NCI-H774 (cell line): ENCODE data around the gene TNPO1.

Experiments
- DNase-seq: peaks from one replicate; lab custom pipeline; 2025; lab: John Stamatoyannopoulos, UW

TNPO1 gene

GRCh38 chr5:72818866-72819534, 2.5 kb downstream of the TNPO1 start:
- peak; percentile 66 for DNase-seq

DNA sequence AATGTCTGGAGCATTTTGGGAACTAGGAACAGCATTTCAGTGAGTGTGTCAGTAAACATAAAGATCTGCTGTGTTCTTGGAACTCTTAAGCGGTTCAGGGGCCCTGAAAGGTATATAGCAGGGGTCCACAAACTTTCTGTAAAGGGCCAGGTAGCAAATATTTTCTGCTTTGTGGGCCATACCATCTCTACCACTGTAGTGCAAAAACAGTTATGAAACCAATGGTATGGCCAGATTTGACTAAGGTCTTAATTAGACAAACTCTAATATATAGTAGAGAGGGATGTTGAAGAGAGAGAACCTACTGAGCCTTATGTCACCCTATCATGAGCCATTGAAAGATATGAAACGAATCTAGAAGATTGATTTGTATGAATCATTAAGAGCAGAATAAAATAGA, 5.3 kb downstream of the TNPO1 start:
- DNase-seq, result no peak

DNA sequence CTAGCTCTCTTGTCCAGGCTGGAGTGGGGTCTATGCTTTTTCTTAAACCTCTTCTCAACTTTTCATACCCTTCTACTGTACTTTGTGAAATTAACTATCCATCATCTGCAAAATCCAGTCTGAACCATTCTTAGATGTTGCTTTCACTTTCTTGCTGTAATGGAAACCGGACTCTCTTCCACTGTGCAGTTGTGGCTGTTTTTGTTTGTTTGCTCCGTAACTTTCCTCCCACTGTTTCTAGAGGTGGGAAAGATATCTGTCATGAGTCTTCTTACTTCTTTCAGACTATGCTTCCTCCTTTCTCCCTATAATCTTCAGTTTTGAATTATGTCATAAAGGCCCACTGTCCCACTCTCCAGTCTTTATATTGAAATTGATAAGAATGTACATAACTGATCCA, 6.5 kb downstream of the TNPO1 start:
- no peak for DNase-seq

DNA sequence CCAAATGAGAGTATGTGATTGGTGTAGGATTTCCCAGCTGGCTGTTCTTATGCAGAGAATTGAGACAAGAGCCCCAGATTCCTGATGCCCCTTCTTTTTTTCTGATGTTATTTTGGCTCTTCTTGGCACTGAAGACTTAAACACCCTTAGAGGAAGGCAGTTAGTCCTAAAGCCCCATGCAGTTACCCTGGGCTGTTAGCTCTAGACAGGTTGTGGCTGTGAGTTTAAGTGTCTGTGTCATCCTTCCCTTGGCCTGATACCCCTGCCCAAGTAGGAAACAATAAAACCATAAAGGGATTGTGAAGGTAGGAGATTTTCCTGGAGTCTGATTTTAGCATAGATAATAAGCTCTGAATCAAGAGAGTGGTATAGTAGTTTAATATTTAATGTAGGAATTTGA, 13.2 kb downstream of the TNPO1 start:
- no peak for DNase-seq

DNA sequence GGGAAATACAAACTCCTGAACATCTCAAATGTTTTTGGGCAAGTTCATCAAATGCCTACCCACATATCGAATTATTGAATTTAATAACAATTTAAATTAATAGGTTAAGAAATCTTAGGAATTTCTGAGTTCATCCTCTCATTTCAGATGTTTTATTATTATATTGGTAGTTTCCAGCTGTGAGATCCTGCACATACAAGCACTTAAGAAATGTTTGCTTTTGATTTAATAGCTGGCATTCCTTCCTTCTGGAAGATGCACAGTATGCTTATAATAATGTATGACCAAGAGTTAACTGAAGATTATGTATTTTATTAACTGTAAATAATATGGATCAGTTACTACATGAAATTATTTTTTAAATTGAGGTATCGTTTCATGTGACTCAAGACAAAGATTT, 13.9 kb downstream of the TNPO1 start:
- no peak for DNase-seq

GRCh38 chr5:72831685-72832084, 15.2 kb downstream of the TNPO1 start:
- no peak for DNase-seq

- DNase-seq, result no peak
Measured at GRCh38 chr5:72834924-72835323, 18.5 kb downstream of the TNPO1 start.

DNA sequence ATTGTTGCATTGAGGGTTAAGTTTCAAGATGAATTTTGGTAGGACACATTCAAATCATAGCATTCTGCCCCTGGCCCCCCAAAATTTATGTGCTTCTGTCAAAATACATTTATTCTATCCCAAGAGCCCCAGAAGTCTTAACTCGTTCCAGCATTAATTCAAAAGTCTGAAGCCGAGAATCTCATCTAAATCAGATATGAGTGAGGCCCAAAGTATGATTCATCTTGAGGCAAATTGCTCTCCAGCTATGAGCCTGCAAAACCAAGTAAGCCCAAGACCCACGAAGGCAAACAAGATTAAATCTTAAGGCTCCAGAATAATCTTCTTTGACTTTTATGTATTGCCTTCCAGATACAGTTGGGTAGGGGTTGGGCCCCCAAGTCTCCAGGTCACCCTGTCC, 19.2 kb downstream of the TNPO1 start:
- DNase-seq, result no peak

GRCh38 chr5:72836810-72837209, 20.3 kb downstream of the TNPO1 start:
- no peak for DNase-seq

- DNase-seq, result no peak
Measured at GRCh38 chr5:72837524-72838096, 21.1 kb downstream of the TNPO1 start.

DNA sequence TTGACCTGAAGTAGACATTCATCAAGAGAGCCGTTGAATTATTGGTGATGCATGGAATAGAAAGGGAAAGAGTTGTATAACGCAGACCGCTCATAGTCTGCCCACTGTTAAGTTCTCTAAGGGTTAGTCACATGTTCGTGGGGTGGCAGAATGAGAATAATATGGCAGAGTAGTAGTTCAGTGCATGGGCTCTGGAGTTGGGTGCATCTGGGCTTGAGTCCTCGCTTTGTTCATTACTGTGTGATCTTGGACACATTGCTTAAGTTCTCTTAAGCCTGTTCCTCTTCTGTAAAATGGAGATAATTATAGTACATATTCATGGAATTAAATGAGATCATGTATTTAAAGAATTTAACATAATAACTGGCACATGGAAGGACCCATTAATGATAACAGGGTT, 23.6 kb downstream of the TNPO1 start:
- DNase-seq, result no peak

GRCh38 chr5:72841756-72842535, 25.5 kb downstream of the TNPO1 start:
- no peak for DNase-seq

- no peak for DNase-seq
Measured at GRCh38 chr5:72842816-72843215, 26.4 kb downstream of the TNPO1 start.

GRCh38 chr5:72844218-72844603, 27.8 kb downstream of the TNPO1 start:
- no peak for DNase-seq

DNA sequence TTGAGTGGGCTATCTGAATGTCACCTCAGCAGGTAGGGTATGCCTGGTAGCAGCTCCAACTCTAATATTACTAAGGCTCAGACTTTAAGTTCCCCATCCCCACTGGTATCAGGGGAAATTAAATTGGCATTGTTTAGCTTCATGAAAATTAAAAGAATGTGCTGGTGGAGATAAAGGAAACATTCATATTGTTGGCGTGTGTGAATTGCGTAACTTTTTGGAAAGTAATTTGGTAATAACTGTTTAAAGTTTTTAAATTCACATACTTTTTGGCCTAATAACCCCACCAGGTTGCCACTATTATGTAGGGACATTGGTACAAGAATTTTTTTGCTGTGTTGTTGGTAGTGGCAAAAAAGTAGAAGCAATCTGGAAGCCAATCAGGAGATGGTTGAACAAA, 29.4 kb downstream of the TNPO1 start:
- DNase-seq, result no peak

DNA sequence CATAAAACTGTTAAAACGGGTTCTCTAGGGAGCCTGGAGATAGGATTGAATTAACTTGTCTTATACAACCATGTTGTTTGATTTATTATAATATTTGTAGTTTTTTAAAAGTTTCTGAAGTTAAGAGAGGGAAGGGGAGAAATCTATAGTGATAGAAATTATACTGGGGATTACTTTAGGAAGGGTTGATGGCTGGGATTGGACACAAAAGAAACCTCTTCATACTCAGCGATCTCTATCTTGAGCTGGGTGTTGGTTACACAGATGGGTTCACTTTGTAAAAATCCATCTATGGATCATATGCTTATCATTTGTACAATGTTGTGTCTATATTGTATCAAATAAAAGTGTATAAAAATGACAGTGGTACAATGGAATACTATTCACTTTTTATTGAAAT, 30.0 kb downstream of the TNPO1 start:
- DNase-seq, result no peak

DNA sequence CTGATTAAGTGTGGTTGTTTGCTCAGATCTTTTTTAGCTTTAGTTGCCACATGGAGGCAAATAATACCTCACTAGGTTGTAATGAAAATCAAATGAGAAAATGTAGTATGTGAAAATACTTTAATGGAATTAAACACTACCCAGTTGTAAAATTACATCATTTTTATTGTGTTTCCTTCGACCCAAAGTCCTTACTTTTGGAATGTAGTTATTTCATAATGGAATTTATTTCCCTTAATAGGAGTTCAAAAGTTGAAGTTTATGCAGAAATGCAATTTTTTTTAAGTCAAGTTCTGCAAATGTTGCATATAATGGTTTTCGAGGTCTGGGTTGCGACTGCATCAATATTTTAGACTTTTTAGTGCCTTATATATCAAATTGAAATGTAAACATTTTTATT, 31.0 kb downstream of the TNPO1 start:
- no peak for DNase-seq

GRCh38 chr5:72847989-72848473, 31.6 kb downstream of the TNPO1 start:
- peak; percentile 51 for DNase-seq

GRCh38 chr5:72848474-72849428, 32.3 kb downstream of the TNPO1 start:
- peak; percentile 7 for DNase-seq

- DNase-seq, result no peak
Measured at GRCh38 chr5:72849546-72849945, 33.1 kb downstream of the TNPO1 start.

DNA sequence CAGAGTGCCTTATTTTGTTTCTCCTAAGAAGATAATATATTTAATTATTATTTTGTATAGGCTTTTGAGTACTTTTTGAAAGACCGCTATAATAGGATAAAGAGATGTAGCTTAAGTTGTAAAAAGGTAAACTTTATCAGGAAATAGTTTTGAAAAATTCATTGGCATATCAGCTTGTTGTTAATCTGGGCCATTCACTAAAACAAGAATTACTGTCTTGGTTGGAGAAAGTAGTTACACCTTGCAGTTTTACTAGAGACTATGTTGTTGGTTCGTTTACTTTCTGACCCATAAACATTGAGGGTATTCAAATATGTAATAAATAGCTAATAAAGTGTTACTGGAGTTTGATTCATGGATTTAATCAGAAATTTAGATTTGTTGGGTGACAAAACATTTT, 33.7 kb downstream of the TNPO1 start:
- DNase-seq, result no peak

DNA sequence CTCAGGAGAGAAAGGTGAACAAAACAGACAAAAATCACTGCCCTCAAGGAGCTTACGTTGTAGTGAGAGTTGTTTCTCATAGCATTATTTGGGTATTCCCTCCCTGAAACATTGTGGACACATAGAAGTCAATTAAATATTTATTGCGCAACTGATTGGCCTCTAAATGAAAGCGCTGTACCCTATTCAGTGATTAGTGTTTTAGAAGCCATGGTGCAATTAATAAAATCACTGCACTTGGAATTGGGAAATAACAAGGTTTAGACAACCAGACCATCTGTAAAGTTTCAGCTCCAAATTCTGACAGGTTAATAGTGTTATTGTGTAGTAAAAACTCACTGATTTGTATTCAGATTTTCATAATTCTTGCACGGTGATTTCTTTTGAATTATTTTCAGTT, 35.9 kb downstream of the TNPO1 start:
- no peak for DNase-seq
